Duodenal mucosa (tissue), 2 donors: ENCODE data around the gene MYO7A.

Source experiments
- H3K27ac ChIP-seq: one replicate; pipeline ENCODE4 v1.7.0; 2013; ENCODE audit warnings: low read depth, low read length
- H3K27me3 ChIP-seq, 2 donors: one replicate each; pipeline ENCODE4 v1.7.0; 2013; ENCODE audit warnings: low read length in 2 of 2, control low read depth in 1 of 2; ENCODE audit not compliant: insufficient read depth in 2 of 2, control insufficient read depth in 1 of 2
- H3K36me3 ChIP-seq, 2 donors: one replicate each; pipeline ENCODE4 v1.7.0; 2013; ENCODE audit warnings: low read length in 2 of 2, control low read depth in 1 of 2; ENCODE audit not compliant: insufficient read depth in 2 of 2, control insufficient read depth in 1 of 2
- H3K4me1 ChIP-seq, 2 donors: one replicate each; pipeline ENCODE4 v1.7.0; 2013; ENCODE audit warnings: low read length in 2 of 2, control low read depth in 1 of 2; ENCODE audit not compliant: insufficient read depth in 2 of 2, control insufficient read depth in 1 of 2
- H3K4me3 ChIP-seq, 2 donors: one replicate each; pipeline ENCODE4 v1.7.0; 2013; ENCODE audit warnings: low read length in 2 of 2, low read depth in 1 of 2
- H3K9ac ChIP-seq, 2 donors: one replicate each; pipeline ENCODE4 v1.7.0; 2013; ENCODE audit warnings: low read length in 2 of 2, low read depth in 1 of 2
- H3K9me3 ChIP-seq, 2 donors: one replicate each; pipeline ENCODE4 v1.7.0; 2013; ENCODE audit warnings: low read length in 2 of 2, control low read depth in 1 of 2; ENCODE audit not compliant: control insufficient read depth in 1 of 2

Gene MYO7A

DNA sequence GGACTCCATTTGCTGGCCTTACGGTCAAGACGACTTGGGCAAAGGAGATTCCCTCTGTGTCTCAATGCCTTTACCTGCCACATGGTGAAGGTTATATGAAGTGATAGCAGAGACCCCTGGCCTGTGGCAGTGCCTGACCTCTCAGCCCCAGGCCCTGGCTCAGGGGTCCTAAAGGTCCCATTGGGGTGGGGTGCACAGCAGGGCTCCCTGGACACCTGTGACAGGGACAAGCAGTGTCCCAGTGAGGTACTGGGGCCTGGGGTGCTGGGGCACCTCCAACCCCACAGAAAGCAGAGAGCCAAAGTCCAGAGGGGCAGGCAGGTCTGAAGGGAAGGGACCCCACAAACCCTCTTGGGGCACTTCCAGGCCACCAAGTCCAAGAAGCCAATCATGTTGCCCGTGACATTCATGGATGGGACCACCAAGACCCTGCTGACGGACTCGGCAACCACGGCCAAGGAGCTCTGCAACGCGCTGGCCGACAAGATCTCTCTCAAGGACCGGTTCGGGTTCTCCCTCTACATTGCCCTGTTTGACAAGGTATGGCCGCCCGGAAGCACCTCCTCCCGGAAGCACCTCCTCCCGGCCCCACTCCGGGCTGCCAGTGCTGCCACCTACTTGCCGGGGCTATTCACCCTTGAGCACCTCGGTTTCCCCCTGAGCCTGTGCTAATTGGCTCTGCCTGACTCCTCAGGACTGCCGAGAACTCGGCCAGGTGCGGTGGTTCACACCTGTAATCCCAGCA, 62.5 kb downstream of the MYO7A start:
- H3K4me3 ChIP-seq = no peak overlapping the region
- no peak overlapping the region for H3K9ac ChIP-seq
- no peaks in the 10 kb centered on the region for H3K27me3 ChIP-seq
- no peaks in the 10 kb centered on the region for H3K36me3 ChIP-seq
- H3K9me3 ChIP-seq = no peaks in the 10 kb centered on the region
- peaks cover 8 to 23% of the 10 kb centered on the region in 2 donors for H3K4me1 ChIP-seq
- no peak overlapping the region for H3K27ac ChIP-seq

- Histone ChIP-seq H3K36me3 (no peaks in the 10 kb centered on the region), H3K27ac (no peak overlapping the region), H3K9ac (no peak overlapping the region), H3K4me3 (peak overlapping the region in 1 of 2 donors; percentile 55), H3K9me3 (no peaks in the 10 kb centered on the region), H3K27me3 (no peaks in the 10 kb centered on the region), H3K4me1 (peaks cover 8 to 23% of the 10 kb centered on the region in 2 donors)
These were observed 63.4 kb downstream of the MYO7A start for GRCh38 chr11:77191429-77191822.

- Histone ChIP-seq H3K9me3 (no peaks in the 10 kb centered on the region), H3K27me3 (no peaks in the 10 kb centered on the region), H3K4me1 (peaks cover 8 to 23% of the 10 kb centered on the region in 2 donors), H3K36me3 (no peaks in the 10 kb centered on the region), H3K4me3 (peak overlapping the region; percentile 23 to 55), H3K9ac (peak overlapping the region in 1 of 2 donors; percentile 32), H3K27ac (no peak overlapping the region)
These were observed 63.9 kb downstream of the MYO7A start for GRCh38 chr11:77191823-77192495.

GRCh38 chr11:77193167-77193566, 65.1 kb downstream of the MYO7A start:
- Histone ChIP-seq H3K27me3 (no peaks in the 10 kb centered on the region), H3K9ac (no peak overlapping the region), H3K4me3 (no peak overlapping the region), H3K4me1 (peaks cover 0 to 13% of the 10 kb centered on the region in 2 donors), H3K27ac (no peak overlapping the region), H3K36me3 (no peaks in the 10 kb centered on the region), H3K9me3 (no peaks in the 10 kb centered on the region)

- no peaks in the 10 kb centered on the region for H3K27me3 ChIP-seq
- H3K4me3 ChIP-seq = no peak overlapping the region
- no peak overlapping the region for H3K27ac ChIP-seq
- no peaks in the 10 kb centered on the region for H3K36me3 ChIP-seq
- no peaks in the 10 kb centered on the region for H3K9me3 ChIP-seq
- no peak overlapping the region for H3K9ac ChIP-seq
- H3K4me1 ChIP-seq = peaks cover 0 to 6% of the 10 kb centered on the region in 2 donors
These were observed 66.1 kb downstream of the MYO7A start for GRCh38 chr11:77193911-77194830.

DNA sequence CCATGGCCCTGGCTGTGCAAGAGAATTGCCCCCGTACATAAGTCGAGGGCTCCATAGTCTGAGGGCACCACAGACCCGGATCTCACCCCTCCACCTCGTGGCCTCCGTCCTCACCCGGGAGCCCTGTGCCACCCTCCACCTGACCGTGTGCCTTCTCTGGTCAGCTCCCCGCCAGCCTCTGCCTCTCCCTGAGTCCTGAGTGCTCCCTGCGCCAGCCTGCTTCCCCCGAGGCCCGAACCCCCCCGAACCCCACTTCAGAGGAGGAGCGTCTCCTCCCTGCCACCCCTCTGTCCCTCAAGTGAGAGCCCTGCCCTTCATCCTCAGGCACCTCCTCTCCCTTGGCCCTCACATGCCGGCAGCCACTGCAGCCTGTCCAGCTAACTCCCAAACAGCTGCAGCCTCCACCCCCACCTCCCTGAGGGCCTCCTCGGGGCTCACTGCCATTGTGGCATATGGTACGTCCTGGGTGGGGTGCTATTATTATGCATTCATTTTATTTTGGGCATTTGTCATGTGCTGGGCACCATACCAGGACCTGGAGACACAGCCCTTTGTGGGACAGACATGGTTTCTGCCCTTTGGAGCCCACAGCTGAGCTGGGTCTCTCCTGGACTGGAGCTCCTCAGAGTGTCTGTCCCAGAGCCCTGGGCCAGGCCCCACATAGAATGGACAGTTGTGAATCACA, 67.2 kb downstream of the MYO7A start:
- no peaks in the 10 kb centered on the region for H3K36me3 ChIP-seq
- H3K4me1 ChIP-seq = peaks cover 0 to 6% of the 10 kb centered on the region in 2 donors
- no peak overlapping the region for H3K27ac ChIP-seq
- H3K9ac ChIP-seq = no peak overlapping the region
- no peaks in the 10 kb centered on the region for H3K9me3 ChIP-seq
- no peak overlapping the region for H3K4me3 ChIP-seq
- no peaks in the 10 kb centered on the region for H3K27me3 ChIP-seq

DNA sequence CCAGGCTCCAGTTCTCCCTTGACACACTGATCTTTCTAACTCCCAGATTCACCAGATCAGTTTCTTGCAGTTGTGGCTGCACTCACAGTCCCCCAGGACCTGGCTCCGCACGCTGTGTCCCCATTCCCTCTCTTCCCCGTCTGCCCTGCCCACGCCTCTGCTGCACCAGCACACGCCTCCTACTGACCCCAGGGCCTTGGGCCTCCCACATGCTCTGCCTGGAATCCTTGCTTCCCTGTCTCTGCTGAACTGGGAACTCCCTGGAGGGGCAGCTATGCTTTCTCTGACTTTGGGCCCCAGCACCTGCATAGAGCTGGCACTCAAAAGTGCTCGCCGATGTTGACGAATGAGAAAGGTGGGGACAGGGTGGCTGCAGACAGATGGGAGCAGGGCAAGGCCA, 68.9 kb downstream of the MYO7A start:
- Histone ChIP-seq H3K4me1 (peaks cover 0 to 3% of the 10 kb centered on the region in 2 donors), H3K27me3 (no peaks in the 10 kb centered on the region), H3K9ac (no peak overlapping the region), H3K36me3 (no peaks in the 10 kb centered on the region), H3K4me3 (no peak overlapping the region), H3K9me3 (no peaks in the 10 kb centered on the region), H3K27ac (no peak overlapping the region)

DNA sequence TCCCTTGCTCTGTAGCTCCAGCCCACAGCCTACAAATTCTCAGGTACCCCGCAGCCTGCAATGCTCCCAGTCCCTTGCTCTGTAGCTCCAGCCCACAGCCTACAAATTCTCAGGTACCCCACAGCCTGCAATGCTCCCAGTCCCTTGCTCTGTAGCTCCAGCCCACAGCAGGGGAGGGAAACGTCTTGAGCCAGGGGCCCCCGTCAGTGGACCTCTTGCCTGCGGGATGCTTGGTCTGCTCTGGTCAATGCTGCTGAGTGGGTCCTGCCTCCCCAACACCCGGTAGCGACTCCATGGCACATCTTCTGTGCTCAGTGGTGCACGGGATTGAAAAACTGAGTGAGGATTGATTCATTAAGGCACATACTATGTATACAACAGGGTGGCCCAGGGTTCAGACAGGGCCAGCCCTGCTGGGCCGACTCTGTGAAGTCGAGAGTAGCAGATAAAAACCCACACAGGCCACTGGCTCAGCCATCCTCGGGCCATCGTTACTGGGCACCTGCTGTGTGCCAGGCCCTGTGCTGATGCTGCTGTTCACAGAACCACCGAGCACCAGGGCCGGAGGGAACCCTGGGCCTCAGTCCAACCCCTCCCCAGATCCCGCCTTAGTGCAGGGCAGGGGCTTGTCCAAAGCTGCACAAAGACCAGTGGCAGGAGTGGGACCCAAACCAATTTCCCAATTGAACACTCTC, 69.7 kb downstream of the MYO7A start:
- Histone ChIP-seq H3K4me3 (no peak overlapping the region), H3K4me1 (no peaks in the 10 kb centered on the region), H3K36me3 (no peaks in the 10 kb centered on the region), H3K9me3 (no peaks in the 10 kb centered on the region), H3K27ac (no peak overlapping the region), H3K9ac (no peak overlapping the region), H3K27me3 (no peaks in the 10 kb centered on the region)

DNA sequence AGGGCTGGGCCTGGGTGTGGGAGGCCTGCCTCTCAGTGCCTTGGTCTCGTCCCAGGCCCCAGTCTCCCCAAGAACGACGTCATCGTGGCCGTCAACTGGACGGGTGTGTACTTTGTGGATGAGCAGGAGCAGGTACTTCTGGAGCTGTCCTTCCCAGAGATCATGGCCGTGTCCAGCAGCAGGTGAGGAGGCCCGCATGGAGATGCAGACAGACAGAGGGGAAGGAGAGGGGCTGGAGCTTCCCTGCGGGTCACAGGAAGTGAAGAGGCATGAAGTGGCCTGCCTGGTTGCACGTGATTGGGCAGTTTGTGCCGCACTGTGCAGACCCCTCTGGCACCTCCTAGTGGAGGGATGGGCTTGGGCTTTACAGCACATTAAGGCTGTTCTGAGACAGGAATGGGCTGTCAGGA, 70.4 kb downstream of the MYO7A start:
- H3K4me1 ChIP-seq = no peaks in the 10 kb centered on the region
- no peaks in the 10 kb centered on the region for H3K9me3 ChIP-seq
- no peaks in the 10 kb centered on the region for H3K27me3 ChIP-seq
- H3K9ac ChIP-seq = no peak overlapping the region
- H3K4me3 ChIP-seq = no peak overlapping the region
- H3K27ac ChIP-seq = no peak overlapping the region
- no peaks in the 10 kb centered on the region for H3K36me3 ChIP-seq
